ENCODE measurements around the gene VASH2.

Gene VASH2

DNA sequence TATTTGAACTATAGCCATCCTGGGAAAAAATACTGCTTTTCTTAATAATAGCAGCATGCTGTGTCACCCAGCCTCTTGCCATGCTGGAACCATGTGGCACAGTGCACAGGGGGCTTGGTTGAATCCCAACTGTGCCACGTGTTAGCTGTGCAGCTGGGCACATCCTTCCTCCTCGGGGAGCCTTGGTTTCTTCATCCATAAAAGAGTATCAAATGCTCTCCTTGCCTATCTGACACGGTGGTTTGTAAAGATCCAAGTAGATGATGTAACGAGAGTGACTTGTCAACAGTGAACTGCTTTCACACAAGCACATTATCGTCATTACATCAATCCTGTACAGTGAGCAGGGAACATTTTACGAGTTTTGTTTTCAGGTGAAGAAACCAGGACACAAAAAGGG lies 24.4 kb downstream of the VASH2 start:
- DNase-seq (ENCODE audit: insufficient read length, low spot score) (no peak), FAIRE-seq (no peak)
- no peak for TF ChIP-seq POLR2A (IDR thresholded peaks at IDR 0.05; ENCODE audit: low read depth, low read length)

DNA sequence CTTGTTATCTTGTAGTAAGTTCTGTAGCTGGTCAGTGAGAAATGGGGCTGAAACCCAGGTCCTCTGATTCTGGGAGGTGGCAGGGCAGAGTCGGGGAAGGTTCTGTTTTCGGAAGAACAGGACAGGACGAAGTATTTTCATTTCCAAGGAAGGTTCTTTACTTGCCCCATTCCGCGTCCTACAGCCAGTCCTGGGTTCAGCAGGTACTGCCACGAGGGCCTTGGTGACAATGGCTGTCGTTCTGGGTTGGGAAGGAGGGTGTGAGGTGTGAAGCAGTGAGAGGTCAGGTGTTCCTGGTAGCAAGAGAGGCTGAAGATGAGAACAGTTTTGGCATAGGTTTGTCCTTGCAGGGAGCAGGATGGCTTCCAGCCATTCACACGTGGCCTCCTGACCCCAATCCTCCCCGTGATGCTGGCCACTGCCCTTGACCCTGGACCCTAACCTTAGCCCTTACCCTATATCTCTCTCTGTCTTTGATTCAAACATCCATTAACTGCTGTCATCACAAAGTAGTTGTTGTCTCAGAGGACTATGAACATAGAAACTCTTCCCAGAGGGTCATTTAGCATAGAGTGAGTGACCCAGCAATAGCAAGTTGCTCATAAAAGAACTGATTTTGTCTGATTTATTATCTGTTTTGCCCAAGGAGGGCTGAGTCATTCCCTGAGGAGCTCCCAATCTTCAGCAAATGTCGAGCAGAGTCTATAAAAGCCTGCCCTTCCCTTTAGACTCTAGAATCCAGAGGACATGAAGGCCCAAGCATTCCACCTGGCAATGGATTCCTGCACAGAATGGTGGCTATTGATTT lies 25.0 kb downstream of the VASH2 start:
- FAIRE-seq = no peak
- DNase-seq (ENCODE audit: insufficient read length, low spot score) = no peak
- no peak for TF ChIP-seq POLR2A (IDR thresholded peaks at IDR 0.05; ENCODE audit: low read depth, low read length)

DNA sequence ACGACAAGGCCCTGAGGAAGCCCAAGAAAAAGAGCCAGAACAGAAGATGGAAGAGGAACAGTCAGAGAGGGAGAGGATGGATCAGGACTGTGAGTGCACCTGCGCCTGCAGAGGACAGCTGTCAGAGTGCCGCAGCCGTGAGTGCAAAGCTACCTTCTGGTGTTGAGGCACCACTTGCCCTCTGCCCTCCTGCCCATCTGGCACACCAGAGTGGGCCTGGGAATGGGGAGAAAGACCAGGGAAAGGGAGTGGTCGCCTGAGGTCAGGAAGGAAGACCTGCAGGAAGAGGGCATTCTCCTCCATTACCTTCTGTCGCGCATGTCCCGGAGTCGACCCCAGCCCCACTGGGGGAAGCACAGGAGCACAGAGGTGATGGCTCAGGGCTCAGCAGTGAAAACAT lies 26.2 kb downstream of the VASH2 start:
- DNase-seq (ENCODE audit: insufficient read length, low spot score) (no peak), FAIRE-seq (no peak)
- no peak for TF ChIP-seq POLR2A (IDR thresholded peaks at IDR 0.05; ENCODE audit: low read depth, low read length)

DNA sequence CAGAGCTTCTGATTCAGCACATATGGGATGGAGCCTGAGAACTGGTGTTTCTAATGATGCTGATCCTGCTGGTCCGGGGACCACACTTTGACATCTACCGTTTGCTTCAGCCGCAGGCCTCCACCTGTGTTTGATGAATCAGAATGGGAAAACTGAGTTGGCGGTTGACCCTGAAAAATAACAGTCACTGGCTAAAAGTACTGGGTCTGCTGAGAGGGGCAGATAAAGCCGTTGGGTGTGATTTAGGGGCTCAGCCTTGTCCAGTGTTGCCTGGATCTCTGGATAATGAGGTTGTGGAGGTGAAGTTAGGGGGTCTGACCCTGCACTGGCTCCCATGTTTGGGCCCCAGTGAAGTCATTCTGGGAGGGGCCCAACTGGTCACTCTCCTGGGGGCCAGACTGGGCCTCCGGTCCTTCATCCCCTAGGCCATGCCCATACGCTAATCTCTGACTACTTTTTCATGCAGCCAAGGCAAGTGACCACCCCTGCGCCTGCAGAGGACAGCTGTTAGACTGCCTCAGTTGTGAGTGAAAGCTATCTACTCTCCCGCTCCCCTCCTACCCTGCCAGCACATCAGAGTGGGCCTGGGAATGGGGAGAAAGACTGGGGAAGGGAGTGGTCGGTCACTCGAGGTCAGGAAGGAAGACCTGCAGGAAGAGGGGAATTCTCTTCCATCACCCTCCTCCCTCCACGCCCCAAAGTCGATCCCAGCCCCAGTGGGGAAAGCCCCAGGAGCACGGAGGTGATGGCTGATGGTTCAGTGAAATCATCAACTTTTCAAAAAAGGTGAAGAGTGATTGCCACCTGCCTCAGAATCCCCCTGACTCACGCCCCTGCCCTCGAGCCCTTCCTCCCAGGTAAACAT lies 27.7 kb downstream of the VASH2 start:
- no peak for DNase-seq (ENCODE audit: insufficient read length, low spot score)
- no peak for FAIRE-seq
- TF ChIP-seq POLR2A (IDR thresholded peaks at IDR 0.05; ENCODE audit: low read depth, low read length) = no peak

- DNase-seq (ENCODE audit: insufficient read length, low spot score) (no peak), FAIRE-seq (no peak)
- TF ChIP-seq POLR2A (IDR thresholded peaks at IDR 0.05; ENCODE audit: low read depth, low read length) = no peak
These were observed 29.2 kb downstream of the VASH2 start for GRCh38 chr1:212979340-212980122.

DNA sequence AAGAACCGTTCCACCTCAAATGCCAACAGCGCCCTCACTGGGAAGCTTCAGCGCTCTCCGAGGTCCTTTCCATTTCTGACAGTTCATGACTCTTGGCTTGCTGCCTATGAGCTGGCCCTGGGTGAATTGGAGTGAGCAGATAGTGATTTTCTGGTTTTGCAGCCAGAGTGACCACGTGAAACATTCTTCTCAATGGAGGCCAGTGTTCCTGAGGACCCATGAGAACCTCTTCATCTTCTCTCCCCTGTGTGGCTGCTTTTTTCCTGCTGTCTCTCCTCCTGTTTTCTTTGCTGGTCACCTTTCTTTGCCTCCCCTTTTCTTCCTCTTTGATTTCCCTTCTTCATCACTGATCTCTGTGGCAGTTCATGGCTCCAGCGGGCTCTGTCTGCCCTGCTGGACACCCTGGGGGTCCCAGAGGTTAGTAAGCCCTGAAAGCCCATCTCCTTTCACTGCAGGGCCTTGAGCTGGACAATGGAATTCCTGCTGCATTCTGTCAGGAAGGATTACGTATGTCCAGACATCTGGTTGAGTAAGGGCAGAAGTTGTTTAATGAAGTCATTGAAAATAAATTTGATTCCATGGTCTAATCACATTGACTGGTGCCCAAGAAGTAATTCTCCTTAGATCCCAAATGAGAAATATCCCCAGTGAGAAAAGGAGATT lies 29.9 kb downstream of the VASH2 start:
- no peak for TF ChIP-seq POLR2A (IDR thresholded peaks at IDR 0.05; ENCODE audit: low read depth, low read length)
- DNase-seq (ENCODE audit: insufficient read length, low spot score) = no peak
- no peak for FAIRE-seq

- DNase-seq (ENCODE audit: insufficient read length, low spot score) = no peak
- FAIRE-seq = no peak
- no peak for TF ChIP-seq POLR2A (IDR thresholded peaks at IDR 0.05; ENCODE audit: low read depth, low read length)
These were observed 30.7 kb downstream of the VASH2 start for GRCh38 chr1:212981025-212981495.

GRCh38 chr1:212981571-212982328 lies 31.4 kb downstream of the VASH2 start:
- DNase-seq (ENCODE audit: insufficient read length, low spot score) (no peak), FAIRE-seq (no peak)
- no peak for TF ChIP-seq POLR2A (IDR thresholded peaks at IDR 0.05; ENCODE audit: low read depth, low read length)

DNA sequence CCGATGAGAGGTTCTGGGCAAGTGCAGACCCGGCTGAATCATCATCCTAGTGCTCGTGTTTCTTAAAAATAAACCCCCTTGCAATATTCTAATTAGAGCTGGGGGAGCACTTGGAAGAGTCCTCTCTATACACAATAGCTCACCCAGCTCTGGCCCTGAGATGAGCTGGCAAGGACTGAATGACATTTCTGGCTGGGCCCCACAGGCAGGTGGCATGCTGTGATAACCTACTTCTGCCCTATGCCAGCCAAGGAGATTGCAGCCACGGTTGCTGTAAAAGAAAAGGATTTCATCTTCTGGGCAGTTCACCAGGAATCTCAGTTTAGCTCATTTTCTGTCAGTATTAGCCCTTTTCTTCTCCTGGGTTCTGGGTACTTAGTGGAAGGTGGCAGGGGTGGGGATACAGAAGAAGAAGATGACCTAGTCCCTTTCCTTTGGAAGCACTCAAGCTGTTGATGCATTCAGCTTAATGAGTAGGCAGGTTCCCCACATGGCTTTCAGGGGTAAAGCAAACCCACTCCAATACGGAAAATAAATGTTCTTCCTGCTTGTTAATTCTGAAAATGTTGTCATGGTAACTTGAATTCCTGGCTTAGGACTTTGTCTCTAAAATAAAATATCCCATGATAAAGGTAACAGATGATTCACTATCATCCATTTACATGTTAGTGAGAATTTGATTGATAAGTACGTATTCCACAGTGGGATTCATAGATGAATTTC lies 32.2 kb downstream of the VASH2 start:
- TF ChIP-seq POLR2A (IDR thresholded peaks at IDR 0.05; ENCODE audit: low read depth, low read length) = no peak
- DNase-seq (ENCODE audit: insufficient read length, low spot score) (no peak), FAIRE-seq (no peak)

GRCh38 chr1:212983482-212983881 lies 33.1 kb downstream of the VASH2 start:
- TF ChIP-seq POLR2A (IDR thresholded peaks at IDR 0.05; ENCODE audit: low read depth, low read length) = no peak
- DNase-seq (ENCODE audit: insufficient read length, low spot score) (no peak), FAIRE-seq (no peak)

DNA sequence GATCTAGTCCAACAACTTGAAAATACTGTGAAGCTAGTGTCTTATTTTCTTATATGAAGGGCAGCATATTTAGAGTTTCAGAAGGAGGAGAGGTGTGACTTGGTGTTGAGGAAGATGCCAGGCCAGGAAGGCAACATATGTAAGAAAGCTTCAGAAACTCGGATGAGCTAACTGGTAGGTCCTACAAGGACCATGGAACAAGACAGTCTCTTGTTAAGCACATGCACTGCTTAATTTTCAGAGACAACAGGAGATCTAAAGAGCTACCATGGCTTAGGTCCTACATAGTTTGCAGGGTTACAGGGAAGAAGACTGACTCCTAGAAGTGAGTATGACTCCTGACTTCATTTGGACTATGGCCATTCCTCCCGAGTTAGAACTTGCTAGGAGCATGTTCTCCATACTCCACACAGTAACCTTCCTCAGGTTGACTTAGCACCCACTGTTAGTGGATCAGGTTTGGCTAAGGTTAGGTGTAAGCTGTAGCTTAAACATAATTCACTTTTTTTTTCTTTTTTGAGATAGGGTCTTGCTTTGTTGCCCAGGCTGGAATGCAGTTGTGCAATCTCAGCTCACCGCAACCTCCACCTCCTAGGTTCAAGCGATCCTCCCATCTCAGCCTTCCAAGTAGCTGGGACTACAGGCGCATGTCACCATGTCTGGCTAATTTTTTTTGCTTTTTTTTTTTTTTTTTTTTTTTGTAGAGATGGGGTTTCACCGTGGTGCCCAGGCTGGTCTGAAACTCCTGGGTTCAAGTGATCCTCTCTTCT lies 34.4 kb downstream of the VASH2 start:
- no peak for TF ChIP-seq POLR2A (IDR thresholded peaks at IDR 0.05; ENCODE audit: low read depth, low read length)
- no peak for DNase-seq (ENCODE audit: insufficient read length, low spot score)

More for the DNA sequence above, 34.4 kb downstream of the VASH2 start:
- FAIRE-seq = no peak
